Measurements from ENCODE around the gene TBC1D22A.

GRCh38 chr22:47083379-47083986 is 321.0 kb downstream of the TBC1D22A start:
- TF ChIP-seq RARB (CRISPR knock-in tag; IDR thresholded peaks at IDR 0.05) = no peak
- no peak for TF ChIP-seq ZNF565 (CRISPR knock-in tag; conservative IDR thresholded peaks at IDR 0.05; ENCODE audit: low read depth)
- TF ChIP-seq OSR1 (CRISPR knock-in tag; IDR thresholded peaks at IDR 0.05) = no peak
